HepG2 (cell line): ENCODE data around the gene RNASE8. TPM values are rescaled to one million over a fixed set of nuclear protein-coding genes. Genes with fewer than 3 reads are reported as not detected.
A peak's percentile ranks its signal among the peaks of the same experiment; 100 is the strongest.

Experiments used
- CHD4 ChIP-seq: fragments of 200-600 bp; sonication (generic); IDR thresholded peaks from 2 replicates; pipeline ENCODE4 v1.7.0; 2017; ENCODE audit warnings: mild to moderate bottlenecking, low read length, borderline replicate concordance
- EP300 ChIP-seq, 3 experiments: sonication (generic) in 1 of 3; formaldehyde crosslinking in 1 of 3; IDR thresholded peaks; 2 replicates each; pipeline versions ENCODE4 v1.5.1 to v1.6.1; 2011 to 2020; ENCODE audit warnings: low read depth in 2 of 3, low read length in 2 of 3, borderline replicate concordance in 1 of 3, improper control_type of control experiment in 1 of 3, mild to moderate bottlenecking in 1 of 3, missing genetic modification reagents in 1 of 3, moderate library complexity in 1 of 3
- ETV5 ChIP-seq: IDR thresholded peaks from 2 replicates; pipeline ENCODE4 v1.6.1; 2018; ENCODE audit warnings: missing biosample characterization, missing genetic modification reagents, inconsistent platforms, borderline replicate concordance
- GLI4 ChIP-seq: sonication (generic); formaldehyde crosslinking; IDR thresholded peaks from 2 replicates; pipeline ENCODE4 v1.5.1; 2020; ENCODE audit warnings: missing genetic modification reagents, mild to moderate bottlenecking, moderate library complexity, borderline replicate concordance
- HES4 ChIP-seq: sonication (generic); formaldehyde crosslinking; IDR thresholded peaks from 2 replicates; pipeline ENCODE4 v1.9.0; 2021; ENCODE audit warnings: mild to moderate bottlenecking, missing genetic modification reagents, borderline replicate concordance
- KDM5A ChIP-seq: fragments of 200-600 bp; sonication (generic); IDR thresholded peaks from 2 replicates; pipeline ENCODE4 v1.7.0; 2018; ENCODE audit warnings: antibody characterized with exemption, mild to moderate bottlenecking, low read length, borderline replicate concordance
- MEIS1 ChIP-seq: sonication (generic); formaldehyde crosslinking; IDR thresholded peaks from 2 replicates; pipeline ENCODE4 v1.9.0; 2021; ENCODE audit warnings: mild to moderate bottlenecking, missing genetic modification reagents, moderate library complexity, borderline replicate concordance
- MYNN ChIP-seq: sonication (generic); formaldehyde crosslinking; IDR thresholded peaks from 2 replicates; pipeline ENCODE4 v1.4.0; 2020; ENCODE audit warnings: mild to moderate bottlenecking, low read depth, missing genetic modification reagents
- PRPF4 ChIP-seq: fragments of 200-400 bp; formaldehyde crosslinking; IDR thresholded peaks from 2 replicates; pipeline ENCODE4 v1.6.1; 2016; ENCODE audit warnings: low read length, low read depth; ENCODE audit not compliant: poor library complexity, severe bottlenecking
- SNAPC5 ChIP-seq: sonication (generic); formaldehyde crosslinking; IDR thresholded peaks from 2 replicates; pipeline ENCODE4 v1.8.1; 2023; ENCODE audit warnings: mild to moderate bottlenecking, missing genetic modification reagents, borderline replicate concordance
- SRY ChIP-seq: sonication (generic); formaldehyde crosslinking; IDR thresholded peaks from 2 replicates; pipeline ENCODE4 v1.8.0; 2022; ENCODE audit warnings: mild to moderate bottlenecking, missing genetic modification reagents
- U2AF1 ChIP-seq: fragments of 200-400 bp; formaldehyde crosslinking; optimal IDR thresholded peaks from 2 replicates; pipeline ENCODE3; 2017; ENCODE audit warnings: mild to moderate bottlenecking, low read depth, low read length
- ZBTB8A ChIP-seq: sonication (generic); formaldehyde crosslinking; IDR thresholded peaks from 2 replicates; pipeline ENCODE4 v1.4.0; 2020; ENCODE audit warnings: mild to moderate bottlenecking, low read depth, missing genetic modification reagents, borderline replicate concordance
- ZNF180 ChIP-seq: sonication (generic); formaldehyde crosslinking; IDR thresholded peaks from 2 replicates; pipeline ENCODE4 v1.4.0; 2020; ENCODE audit warnings: low read depth, missing genetic modification reagents, borderline replicate concordance
- ZNF20 ChIP-seq: sonication (generic); formaldehyde crosslinking; IDR thresholded peaks from 2 replicates; pipeline ENCODE4 v1.4.0; 2020; ENCODE audit warnings: mild to moderate bottlenecking, moderate library complexity, missing genetic modification reagents
- ZNF232 ChIP-seq: sonication (generic); formaldehyde crosslinking; IDR thresholded peaks from 2 replicates; pipeline ENCODE4 v1.4.0; 2020; ENCODE audit warnings: missing genetic modification reagents, borderline replicate concordance
- polyA plus RNA-seq, 8 experiments: library from polyadenylated mRNA; depleted of rRNA in 3 of 8; stranded (reverse) in 7 of 8; unstranded in 1 of 8; fragments of >200 nt; fragmentation: Illumina TruSeq in 4 of 8; extraction: Trizol in 4 of 8; gene quantifications; 2 replicates each; pipeline versions ENCODE4 v1.2.1 to v1.2.3, GENCODE V29; 2011 to 2016; ENCODE audit warnings: low read depth in 4 of 8, missing spikeins in 1 of 8, mixed read lengths in 1 of 8; ENCODE audit not compliant: insufficient read depth in 1 of 8
- total RNA-seq, 5 experiments: library from RNA; depleted of rRNA; stranded (reverse); fragments of >200 nt; fragmentation: Illumina TruSeq; extraction: Trizol; gene quantifications; 2 replicates each; pipeline ENCODE4 v1.2.3, GENCODE V29; 2016; ENCODE audit warnings: low read depth in 1 of 5
- TF ChIP-seq, protein P1 (sequence below): fragments of 450-650 bp; IDR thresholded peaks from 2 replicates; pipeline ENCODE4 v1.6.1; 2017; ENCODE audit warnings: mild to moderate bottlenecking
- TF ChIP-seq, protein P2 (sequence below): sonication (generic); formaldehyde crosslinking; IDR thresholded peaks from 2 replicates; pipeline ENCODE4 v1.4.0; 2020; ENCODE audit warnings: missing genetic modification reagents, borderline replicate concordance
- TF ChIP-seq, protein P3 (sequence below): sonication (generic); formaldehyde crosslinking; conservative IDR thresholded peaks from 2 replicates; pipeline ENCODE4 v1.8.0; 2022; ENCODE audit warnings: low read depth, missing genetic modification reagents

RNASE8 gene
- total and polyA plus RNA-seq, 2 of the 13 experiments (the other 11 are each of a cell fraction or from before 2014, with no cell fraction given) = not detected

DNA sequence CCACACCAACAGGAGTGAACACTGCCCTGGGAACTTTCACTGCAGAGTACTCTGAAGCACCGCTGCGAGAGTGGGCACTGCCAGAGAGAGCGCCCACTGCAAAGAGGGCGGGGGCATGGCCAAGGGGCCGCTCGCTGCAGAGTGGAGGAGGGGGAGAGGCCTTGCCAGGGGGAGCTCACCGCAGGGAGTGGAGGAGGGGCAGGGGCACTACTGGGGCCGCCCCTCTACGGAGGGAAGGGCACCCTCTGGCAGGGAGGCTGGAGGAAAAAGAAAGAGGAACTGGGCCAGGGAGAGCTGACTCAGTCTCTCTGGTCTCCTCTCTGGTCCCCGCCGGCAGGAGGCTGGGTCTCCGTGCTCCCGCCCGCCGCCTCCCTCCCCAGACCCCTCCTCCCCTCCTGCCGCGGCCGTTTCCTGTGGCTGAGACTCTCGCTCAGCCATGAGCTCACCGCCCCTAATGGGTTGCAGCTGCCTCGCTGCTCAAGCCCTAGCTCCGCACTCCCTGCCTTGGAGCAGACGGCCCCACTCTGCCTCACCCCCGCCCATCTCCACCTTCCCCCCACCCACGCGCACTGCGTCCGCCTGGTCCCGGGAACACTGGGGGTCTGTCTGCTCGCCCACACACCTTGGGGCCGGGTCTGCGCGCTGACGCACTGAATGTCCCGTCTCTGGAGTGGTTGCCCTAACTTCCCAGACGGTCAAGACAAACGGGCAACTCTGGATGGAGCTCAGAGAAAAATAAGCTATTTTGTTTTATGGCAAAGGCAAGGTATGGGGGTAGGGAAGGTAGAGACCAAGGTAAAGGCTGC, 13.8 kb downstream of the RNASE8 start (continued):
- TF ChIP-seq, protein P1, sequence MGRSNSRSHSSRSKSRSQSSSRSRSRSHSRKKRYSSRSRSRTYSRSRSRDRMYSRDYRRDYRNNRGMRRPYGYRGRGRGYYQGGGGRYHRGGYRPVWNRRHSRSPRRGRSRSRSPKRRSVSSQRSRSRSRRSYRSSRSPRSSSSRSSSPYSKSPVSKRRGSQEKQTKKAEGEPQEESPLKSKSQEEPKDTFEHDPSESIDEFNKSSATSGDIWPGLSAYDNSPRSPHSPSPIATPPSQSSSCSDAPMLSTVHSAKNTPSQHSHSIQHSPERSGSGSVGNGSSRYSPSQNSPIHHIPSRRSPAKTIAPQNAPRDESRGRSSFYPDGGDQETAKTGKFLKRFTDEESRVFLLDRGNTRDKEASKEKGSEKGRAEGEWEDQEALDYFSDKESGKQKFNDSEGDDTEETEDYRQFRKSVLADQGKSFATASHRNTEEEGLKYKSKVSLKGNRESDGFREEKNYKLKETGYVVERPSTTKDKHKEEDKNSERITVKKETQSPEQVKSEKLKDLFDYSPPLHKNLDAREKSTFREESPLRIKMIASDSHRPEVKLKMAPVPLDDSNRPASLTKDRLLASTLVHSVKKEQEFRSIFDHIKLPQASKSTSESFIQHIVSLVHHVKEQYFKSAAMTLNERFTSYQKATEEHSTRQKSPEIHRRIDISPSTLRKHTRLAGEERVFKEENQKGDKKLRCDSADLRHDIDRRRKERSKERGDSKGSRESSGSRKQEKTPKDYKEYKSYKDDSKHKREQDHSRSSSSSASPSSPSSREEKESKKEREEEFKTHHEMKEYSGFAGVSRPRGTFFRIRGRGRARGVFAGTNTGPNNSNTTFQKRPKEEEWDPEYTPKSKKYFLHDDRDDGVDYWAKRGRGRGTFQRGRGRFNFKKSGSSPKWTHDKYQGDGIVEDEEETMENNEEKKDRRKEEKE = no peak
- TF ChIP-seq, protein P2, sequence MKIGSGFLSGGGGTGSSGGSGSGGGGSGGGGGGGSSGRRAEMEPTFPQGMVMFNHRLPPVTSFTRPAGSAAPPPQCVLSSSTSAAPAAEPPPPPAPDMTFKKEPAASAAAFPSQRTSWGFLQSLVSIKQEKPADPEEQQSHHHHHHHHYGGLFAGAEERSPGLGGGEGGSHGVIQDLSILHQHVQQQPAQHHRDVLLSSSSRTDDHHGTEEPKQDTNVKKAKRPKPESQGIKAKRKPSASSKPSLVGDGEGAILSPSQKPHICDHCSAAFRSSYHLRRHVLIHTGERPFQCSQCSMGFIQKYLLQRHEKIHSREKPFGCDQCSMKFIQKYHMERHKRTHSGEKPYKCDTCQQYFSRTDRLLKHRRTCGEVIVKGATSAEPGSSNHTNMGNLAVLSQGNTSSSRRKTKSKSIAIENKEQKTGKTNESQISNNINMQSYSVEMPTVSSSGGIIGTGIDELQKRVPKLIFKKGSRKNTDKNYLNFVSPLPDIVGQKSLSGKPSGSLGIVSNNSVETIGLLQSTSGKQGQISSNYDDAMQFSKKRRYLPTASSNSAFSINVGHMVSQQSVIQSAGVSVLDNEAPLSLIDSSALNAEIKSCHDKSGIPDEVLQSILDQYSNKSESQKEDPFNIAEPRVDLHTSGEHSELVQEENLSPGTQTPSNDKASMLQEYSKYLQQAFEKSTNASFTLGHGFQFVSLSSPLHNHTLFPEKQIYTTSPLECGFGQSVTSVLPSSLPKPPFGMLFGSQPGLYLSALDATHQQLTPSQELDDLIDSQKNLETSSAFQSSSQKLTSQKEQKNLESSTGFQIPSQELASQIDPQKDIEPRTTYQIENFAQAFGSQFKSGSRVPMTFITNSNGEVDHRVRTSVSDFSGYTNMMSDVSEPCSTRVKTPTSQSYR (CRISPR knock-in tag) = peak; percentile 91
- TF ChIP-seq ZNF20 (CRISPR knock-in tag) = no peak
- no peak; a peak in 1 of 4 replicates for TF ChIP-seq EP300 (IDR thresholded peaks at IDR 0.05; ENCODE audit: low read depth in 2 of 2, low read length in 2 of 2)
- TF ChIP-seq EP300 (CRISPR knock-in tag; IDR thresholded peaks at IDR 0.05; ENCODE audit: borderline replicate concordance) = no peak
- TF ChIP-seq PRPF4 = peak; percentile 44
- 0 out of 2 replicates have a peak, but pooled peaks have one; percentile 10 for TF ChIP-seq SRY (CRISPR knock-in tag)
- no peak for TF ChIP-seq MEIS1
- TF ChIP-seq ZNF232 (CRISPR knock-in tag) = no peak
- no peak for TF ChIP-seq ZBTB8A
- no peak for TF ChIP-seq ZNF180 (CRISPR knock-in tag)
- TF ChIP-seq MYNN = no peak
- no peak for TF ChIP-seq GLI4 (CRISPR knock-in tag)
- peak; percentile 19 for TF ChIP-seq U2AF1
- TF ChIP-seq HES4 (CRISPR knock-in tag) = peak; percentile 56; the same call in 1 of the 2 replicates
- peak; percentile 60 for TF ChIP-seq ETV5 (CRISPR knock-in tag)
- TF ChIP-seq CHD4 = no peak
- no peak for TF ChIP-seq KDM5A
- no peak for TF ChIP-seq SNAPC5 (CRISPR knock-in tag)
- TF ChIP-seq, protein P3, sequence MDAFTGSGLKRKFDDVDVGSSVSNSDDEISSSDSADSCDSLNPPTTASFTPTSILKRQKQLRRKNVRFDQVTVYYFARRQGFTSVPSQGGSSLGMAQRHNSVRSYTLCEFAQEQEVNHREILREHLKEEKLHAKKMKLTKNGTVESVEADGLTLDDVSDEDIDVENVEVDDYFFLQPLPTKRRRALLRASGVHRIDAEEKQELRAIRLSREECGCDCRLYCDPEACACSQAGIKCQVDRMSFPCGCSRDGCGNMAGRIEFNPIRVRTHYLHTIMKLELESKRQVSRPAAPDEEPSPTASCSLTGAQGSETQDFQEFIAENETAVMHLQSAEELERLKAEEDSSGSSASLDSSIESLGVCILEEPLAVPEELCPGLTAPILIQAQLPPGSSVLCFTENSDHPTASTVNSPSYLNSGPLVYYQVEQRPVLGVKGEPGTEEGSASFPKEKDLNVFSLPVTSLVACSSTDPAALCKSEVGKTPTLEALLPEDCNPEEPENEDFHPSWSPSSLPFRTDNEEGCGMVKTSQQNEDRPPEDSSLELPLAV (CRISPR knock-in tag) = no peak
